ENCODE data around the gene ELFN2. TPM values are rescaled to one million over a fixed set of nuclear protein-coding genes. Genes with fewer than 3 reads are reported as not detected.

The ELFN2 gene
- total RNA-seq, 1 experiment from 2014 or later, result 4.0 TPM

GRCh38 chr22:37362621-37363020 lies 64.7 kb downstream of the ELFN2 start:
- Histone ChIP-seq H3K36me3 (ENCODE audit: control insufficient read depth, insufficient read depth, low read length) (no peaks in the 10 kb centered on the region), H3K4me3 (ENCODE audit: low read depth, low read length) (no peak overlapping the region), H3K27me3 (replicated peaks; ENCODE audit: control insufficient read depth, insufficient read depth, low read length) (no peaks in the 10 kb centered on the region), H3K9me3 (no peaks in the 10 kb centered on the region), H3K4me1 (no peaks in the 10 kb centered on the region)
- Mint-ChIP-seq H3K27me3 (ENCODE audit: insufficient read depth, unreplicated experiment) (no peaks in the 10 kb centered on the region), H3K9me3 (ENCODE audit: unreplicated experiment) (no peaks in the 10 kb centered on the region), H3K27ac (ENCODE audit: unreplicated experiment) (no peak overlapping the region), H3K36me3 (ENCODE audit: insufficient read depth, unreplicated experiment) (no peaks in the 10 kb centered on the region), H3K4me1 (ENCODE audit: low read depth, unreplicated experiment) (no peaks in the 10 kb centered on the region), H3K4me3 (ENCODE audit: unreplicated experiment) (no peak overlapping the region)
- ChIA-PET CTCF (no interaction called here), POLR2A (no interaction called here)
- no TSS peak for BruUV-seq (replicated peaks)
- intact Hi-C loops (cut with micrococcal nuclease; ENCODE audit: unreplicated experiment), result no loop called here
- no peak for DNase-seq
- no peak for TF ChIP-seq CTCF (IDR thresholded peaks at IDR 0.05; ENCODE audit: insufficient read depth in 1 of 2, low read depth in 1 of 2, low read length in 1 of 2, severe bottlenecking in 1 of 2, unreplicated experiment in 1 of 2)

- H3K27ac Mint-ChIP-seq (ENCODE audit: unreplicated experiment), result no peak overlapping the region
- no peak overlapping the region for H3K4me3 ChIP-seq (ENCODE audit: low read depth, low read length)
- H3K9me3 Mint-ChIP-seq (ENCODE audit: unreplicated experiment), result no peaks in the 10 kb centered on the region
- H3K9me3 ChIP-seq, result no peaks in the 10 kb centered on the region
- CTCF ChIA-PET, result no interaction called here
- no peaks in the 10 kb centered on the region for H3K4me1 Mint-ChIP-seq (ENCODE audit: low read depth, unreplicated experiment)
- H3K4me3 Mint-ChIP-seq (ENCODE audit: unreplicated experiment), result no peak overlapping the region
- H3K27me3 Mint-ChIP-seq (ENCODE audit: insufficient read depth, unreplicated experiment), result no peaks in the 10 kb centered on the region
- no peak for DNase-seq
- H3K36me3 ChIP-seq (ENCODE audit: control insufficient read depth, insufficient read depth, low read length), result no peaks in the 10 kb centered on the region
- POLR2A ChIA-PET, result no interaction called here
- TF ChIP-seq CTCF (IDR thresholded peaks at IDR 0.05; ENCODE audit: insufficient read depth in 1 of 2, low read depth in 1 of 2, low read length in 1 of 2, severe bottlenecking in 1 of 2, unreplicated experiment in 1 of 2), result no peak
- intact Hi-C loops (cut with micrococcal nuclease; ENCODE audit: unreplicated experiment), result no loop called here
- peaks cover 8% of the 10 kb centered on the region for H3K4me1 ChIP-seq
- no TSS peak for BruUV-seq (replicated peaks)
- no peaks in the 10 kb centered on the region for H3K27me3 ChIP-seq (replicated peaks; ENCODE audit: control insufficient read depth, insufficient read depth, low read length)
- H3K36me3 Mint-ChIP-seq (ENCODE audit: insufficient read depth, unreplicated experiment), result no peaks in the 10 kb centered on the region
Observed at GRCh38 chr22:37358917-37359316, 68.4 kb downstream of the ELFN2 start.

- Histone ChIP-seq H3K9me3 (no peaks in the 10 kb centered on the region), H3K27me3 (replicated peaks; ENCODE audit: control insufficient read depth, insufficient read depth, low read length) (no peaks in the 10 kb centered on the region), H3K36me3 (ENCODE audit: control insufficient read depth, insufficient read depth, low read length) (no peaks in the 10 kb centered on the region), H3K4me1 (peaks cover 13% of the 10 kb centered on the region), H3K4me3 (ENCODE audit: low read depth, low read length) (no peak overlapping the region)
- no peak for TF ChIP-seq CTCF (IDR thresholded peaks at IDR 0.05; ENCODE audit: insufficient read depth in 1 of 2, low read depth in 1 of 2, low read length in 1 of 2, severe bottlenecking in 1 of 2, unreplicated experiment in 1 of 2)
- H3K9me3 Mint-ChIP-seq (ENCODE audit: unreplicated experiment), result no peaks in the 10 kb centered on the region
- DNase-seq, result no peak
- intact Hi-C loops (cut with micrococcal nuclease; ENCODE audit: unreplicated experiment), result no loop called here
- no peak overlapping the region for H3K27ac Mint-ChIP-seq (ENCODE audit: unreplicated experiment)
- ChIA-PET CTCF (no interaction called here), POLR2A (no interaction called here)
- H3K27me3 Mint-ChIP-seq (ENCODE audit: insufficient read depth, unreplicated experiment), result no peaks in the 10 kb centered on the region
- no TSS peak for BruUV-seq (replicated peaks)
- no peak overlapping the region for H3K4me3 Mint-ChIP-seq (ENCODE audit: unreplicated experiment)
- no peaks in the 10 kb centered on the region for H3K4me1 Mint-ChIP-seq (ENCODE audit: low read depth, unreplicated experiment)
- no peaks in the 10 kb centered on the region for H3K36me3 Mint-ChIP-seq (ENCODE audit: insufficient read depth, unreplicated experiment)
Observed at GRCh38 chr22:37358386-37358785, 68.9 kb downstream of the ELFN2 start.

Measured in Caco-2 (cell line).